ENCODE measurements around the gene PACS2.

The PACS2 gene

DNA sequence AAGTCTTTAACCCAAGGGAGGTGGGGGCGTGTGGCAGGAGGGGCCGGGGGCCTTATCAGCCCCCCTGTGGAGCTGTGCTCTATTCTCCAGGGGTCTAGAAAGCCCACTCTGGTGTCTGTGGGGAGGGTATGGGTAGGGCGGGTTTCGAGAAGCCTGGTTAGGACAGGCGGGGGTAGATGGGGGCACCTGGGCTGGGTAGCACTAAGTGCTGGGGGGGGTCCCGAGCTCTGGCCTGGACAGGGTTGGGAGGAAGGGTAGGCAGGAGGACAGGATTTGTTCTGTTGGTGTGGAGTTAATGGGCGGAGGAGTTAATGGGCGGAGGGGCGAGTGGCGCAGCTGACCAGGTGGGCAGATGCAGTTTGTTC lies 2.0 kb downstream of the PACS2 start:
- no peak for TF ChIP-seq CTCF (IDR thresholded peaks at IDR 0.05)

GRCh38 chr14:105316968-105317510 lies 2.5 kb downstream of the PACS2 start:
- TF ChIP-seq CTCF (IDR thresholded peaks at IDR 0.05), result no peak

DNA sequence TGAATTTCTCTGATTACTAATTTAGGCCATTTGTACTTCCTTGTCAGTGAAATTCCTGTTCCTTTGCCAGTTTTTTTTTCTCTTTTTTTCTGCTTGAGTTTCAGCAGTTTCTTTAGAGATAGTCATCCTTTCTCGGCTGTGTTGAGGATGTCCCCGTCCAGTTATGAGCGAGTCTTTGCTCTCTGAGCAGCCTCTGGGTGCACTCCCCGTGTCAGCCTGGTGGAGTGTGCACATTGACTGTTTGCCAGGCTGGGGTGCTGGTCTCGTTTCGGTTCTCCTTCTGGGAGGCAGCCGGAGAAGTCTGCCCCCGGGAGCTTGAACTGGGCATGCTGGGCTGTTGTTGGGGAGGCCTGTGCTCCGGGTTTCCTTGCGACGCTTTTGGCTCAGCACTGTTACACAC lies 3.0 kb downstream of the PACS2 start:
- no peak for TF ChIP-seq CTCF (IDR thresholded peaks at IDR 0.05)

GRCh38 chr14:105322791-105323556 lies 8.4 kb downstream of the PACS2 start:
- TF ChIP-seq CTCF (IDR thresholded peaks at IDR 0.05), result no peak

DNA sequence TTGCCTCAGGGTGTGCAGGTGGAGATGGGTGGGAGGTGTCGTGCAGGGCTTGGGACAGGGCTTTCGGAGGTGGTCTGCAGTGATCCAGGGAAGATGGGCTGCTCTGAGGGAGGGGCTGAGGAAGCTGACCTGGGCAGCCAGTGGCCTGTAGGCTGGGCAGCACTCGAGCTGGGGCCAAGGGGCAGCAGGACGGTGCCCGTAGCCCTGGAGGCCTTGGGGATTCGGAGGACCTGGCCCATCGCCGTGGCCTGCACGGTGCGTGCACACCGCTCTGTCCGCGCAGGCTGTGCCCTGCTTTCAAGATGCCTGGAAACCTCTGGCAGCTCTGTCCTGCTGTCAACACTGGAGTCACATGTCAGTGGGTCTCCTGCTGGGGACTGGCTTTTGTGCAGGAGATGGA lies 9.1 kb downstream of the PACS2 start:
- TF ChIP-seq CTCF (IDR thresholded peaks at IDR 0.05), result no peak

DNA sequence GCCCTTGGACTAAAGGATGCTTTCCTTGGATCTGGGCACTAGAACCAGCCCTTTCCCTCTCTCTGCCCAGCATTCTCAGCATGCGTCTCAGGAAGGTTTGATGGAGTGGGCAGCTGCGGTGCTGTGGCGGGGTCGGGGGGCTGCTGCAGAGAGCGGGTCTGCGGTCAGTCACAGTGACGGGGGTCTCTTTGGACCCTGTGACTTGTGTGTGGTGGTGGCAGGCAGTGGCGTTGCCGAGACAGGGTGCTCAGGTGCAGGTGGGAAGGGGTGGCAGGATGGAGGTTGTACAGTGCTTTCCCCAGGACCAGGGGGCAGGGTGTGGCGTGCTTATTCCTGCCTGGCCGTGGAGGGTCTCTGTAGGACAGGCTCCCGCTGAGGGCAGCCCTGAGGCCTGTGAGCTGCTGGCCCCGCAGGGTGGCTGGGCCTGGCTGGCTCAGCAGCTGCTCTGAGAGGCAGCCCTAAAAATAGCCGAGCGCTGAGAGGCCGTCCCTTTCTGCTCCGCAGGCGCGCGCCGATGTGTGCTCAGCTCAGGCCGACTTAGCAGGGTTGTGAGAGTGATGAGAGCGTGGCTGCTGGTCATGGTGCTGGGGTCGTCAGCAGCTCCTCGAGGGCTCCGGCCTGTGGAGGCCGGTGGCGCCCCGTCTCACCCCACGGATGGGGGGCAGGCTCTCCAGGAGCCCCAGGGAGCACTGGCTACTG lies 9.7 kb downstream of the PACS2 start:
- no peak for TF ChIP-seq CTCF (IDR thresholded peaks at IDR 0.05)

DNA sequence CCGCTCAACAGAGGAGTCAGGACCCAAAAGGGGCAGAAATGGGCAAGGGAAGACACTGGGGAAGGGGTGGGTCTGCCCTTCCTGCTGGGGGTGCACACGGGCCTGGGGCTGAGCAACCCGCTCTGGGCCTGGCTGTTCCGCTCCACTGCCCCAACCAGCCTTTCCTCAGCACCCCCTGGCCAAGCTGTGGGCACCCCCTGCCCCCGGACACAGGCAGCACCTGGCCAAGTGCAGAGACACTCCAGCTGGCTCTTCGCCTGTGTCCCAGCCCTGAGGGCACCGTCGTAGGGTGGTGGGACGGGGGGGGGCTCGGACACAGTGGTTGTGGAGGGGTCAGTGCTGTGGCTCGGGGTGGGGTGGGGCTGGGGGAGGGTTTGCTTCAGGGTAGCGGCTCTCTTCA lies 10.3 kb downstream of the PACS2 start:
- TF ChIP-seq CTCF (IDR thresholded peaks at IDR 0.05), result no peak

Data from LNCAP (cell line).